Melanocyte of skin (primary cell): ENCODE data around the gene AGXT. TPM values are rescaled to one million over a fixed set of nuclear protein-coding genes. Genes with fewer than 3 reads are reported as not detected.

Experiments used
- total RNA-seq, 2 donors: library from RNA; depleted of rRNA; stranded (reverse); fragments of >200 nt; gene quantifications; 2 replicates each; pipeline ENCODE4 v1.2.3, GENCODE V29; 2012

The AGXT gene
- total RNA-seq, result not detected

DNA sequence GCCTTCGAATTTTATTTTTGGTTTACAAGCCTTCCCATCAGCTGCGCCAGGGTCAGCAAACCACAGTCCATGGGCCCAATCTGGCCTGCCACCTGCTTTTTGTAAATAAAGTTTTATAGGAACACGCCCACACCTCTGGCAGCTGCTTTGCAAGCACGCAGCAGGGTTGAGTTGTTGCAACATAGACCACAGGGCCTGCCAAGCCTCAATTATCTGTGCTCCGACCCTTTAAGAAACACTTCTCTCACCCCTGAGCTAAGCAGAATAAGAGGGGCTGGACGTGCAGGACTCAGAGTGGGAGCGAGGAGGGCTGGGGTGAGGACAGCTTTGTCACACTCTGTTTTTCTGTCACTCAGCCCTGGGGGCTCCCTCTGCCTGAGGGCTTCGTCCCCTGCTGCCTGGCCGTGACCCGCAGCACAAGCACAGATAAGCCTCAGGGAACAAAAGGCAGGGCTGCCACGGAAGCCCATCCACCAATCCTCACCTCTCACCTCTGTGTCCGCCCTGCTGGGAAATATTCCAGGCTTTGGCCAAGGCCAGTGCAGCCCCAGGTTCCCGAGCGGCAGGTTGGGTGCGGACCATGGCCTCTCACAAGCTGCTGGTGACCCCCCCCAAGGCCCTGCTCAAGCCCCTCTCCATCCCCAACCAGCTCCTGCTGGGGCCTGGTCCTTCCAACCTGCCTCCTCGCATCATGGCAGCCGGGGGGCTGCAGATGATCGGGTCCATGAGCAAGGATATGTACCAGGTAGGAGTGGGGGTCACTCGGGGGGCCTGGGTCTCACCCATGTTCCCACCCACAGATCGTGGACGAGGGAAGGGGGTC lies at the start of gene AGXT:
TSS of gene AGXT (plus strand) at position 539 of the 823 bp plus-strand sequence. CDS start at position 581, 42 bp downstream.

DNA sequence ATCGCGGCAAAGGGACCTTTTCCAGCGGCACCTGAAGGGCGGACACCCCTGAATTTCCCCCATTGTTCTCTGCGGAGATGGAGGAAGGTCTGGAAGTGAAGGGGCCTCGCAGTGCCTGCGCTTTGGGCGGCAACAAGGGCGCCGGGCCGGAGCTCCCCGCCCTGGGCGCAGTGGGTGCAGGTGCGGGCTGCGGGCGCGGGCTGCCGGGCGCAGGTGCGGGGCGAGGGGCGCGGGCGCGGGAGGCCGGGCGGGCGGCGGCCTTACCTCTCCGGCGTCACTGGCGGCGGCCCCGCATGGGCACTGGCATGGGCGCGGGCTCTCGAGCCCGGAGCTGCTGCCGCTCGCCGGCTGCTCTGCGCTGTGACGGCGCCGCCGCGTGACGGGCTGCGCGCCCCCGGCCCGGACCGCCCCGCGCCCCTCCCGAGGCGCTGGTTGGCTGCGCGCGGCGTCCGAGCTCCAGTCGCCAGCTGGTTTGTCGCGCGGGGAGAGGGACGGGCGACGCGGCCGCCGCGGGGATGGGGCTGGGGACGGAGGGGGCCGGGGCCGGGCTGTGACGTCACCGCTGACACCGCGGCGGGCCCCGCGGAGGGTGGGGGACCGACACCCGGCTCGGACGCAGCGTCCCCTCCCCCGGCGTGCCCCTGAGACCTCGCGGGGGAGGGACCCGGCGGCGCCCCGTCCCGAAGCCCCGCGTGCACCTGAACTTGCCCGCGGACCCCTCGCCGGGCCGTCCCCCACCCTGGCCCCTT lies 48.6 kb upstream of the AGXT start, which contains the start of gene KIF1A:
TSS of gene KIF1A (minus strand) at position 362 of the 749 bp plus-strand sequence. CDS start 22,467 bp downstream, outside the sequence.

DNA sequence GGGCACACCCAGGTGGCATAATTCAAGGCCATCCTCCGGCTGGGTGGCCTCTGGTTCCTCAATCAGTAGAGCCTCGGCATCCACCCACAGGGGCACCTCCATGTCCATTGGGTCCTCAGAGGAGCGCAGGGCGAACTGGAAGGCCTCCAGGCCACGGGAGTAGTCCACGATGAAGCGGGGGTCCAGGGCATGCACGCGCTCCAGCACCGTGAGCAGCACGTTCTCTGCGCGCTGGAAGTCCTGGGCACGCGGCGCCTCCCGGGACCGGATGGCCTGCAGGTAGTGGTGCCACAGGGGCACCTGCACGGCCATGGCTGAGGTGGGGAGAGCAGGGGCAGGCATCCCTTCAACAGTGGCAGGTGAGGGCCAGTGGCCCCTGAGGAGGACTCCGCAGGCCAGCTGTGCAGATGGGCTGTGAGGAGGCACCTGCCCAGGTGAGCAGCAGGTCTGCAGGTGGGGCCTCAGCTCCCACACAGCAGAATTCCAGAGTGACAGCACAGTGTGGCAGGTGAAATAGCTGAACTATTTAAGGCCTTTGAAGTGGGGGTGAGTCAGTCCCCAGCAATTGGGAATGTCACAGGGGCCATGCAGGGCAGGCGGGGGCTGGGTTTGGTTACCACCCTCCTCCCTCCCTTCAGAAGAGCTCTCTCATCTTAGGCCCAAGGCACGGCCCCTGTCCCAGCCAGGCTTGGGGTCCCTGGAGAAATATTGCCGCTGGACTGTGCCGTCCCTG lies 27.2 kb downstream of the AGXT start, which contains the start of gene MAB21L4:
TSS of gene MAB21L4 (minus strand) at position 501 of the 733 bp plus-strand sequence. CDS start at position 342, 159 bp downstream.

DNA sequence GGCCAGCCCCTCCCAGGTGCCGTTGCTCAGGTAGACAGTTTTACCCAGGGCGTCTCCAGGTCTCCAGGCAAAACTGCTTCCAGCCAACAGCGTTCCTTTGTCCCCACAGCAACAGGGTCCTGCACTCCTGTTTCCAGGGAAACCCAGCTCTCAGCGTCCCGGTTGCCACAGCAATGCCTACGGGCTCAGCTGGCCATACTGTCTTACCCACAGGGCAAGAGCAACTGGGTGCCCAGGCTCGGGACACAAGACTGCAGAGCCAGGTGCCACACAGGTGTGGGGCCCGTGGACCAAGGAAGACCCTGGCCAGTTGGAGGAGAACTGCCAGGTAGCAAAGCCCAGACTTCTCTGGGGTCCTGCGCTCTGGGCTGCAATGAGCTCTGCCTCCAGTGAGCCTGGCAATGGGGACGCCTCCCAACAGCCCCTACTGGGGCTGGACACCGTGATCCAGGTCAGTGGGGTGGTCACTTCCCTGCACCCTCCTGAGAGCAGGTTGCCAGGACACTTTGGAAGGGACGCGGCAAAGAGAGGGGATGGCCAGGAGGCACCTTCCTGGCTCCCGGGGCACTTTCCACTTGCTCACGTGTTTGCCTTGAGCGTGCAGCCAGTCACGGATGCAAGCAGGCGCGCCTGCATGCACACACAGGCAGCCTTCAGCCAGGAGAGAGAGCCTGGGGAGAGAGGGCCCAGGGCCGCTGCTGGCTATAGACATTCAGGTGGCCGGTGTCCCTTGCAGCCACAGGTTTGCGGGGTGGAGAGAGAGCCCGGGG lies 37.7 kb downstream of the AGXT start, which contains the start of gene CROCC2:
TSS of gene CROCC2 (plus strand) at position 196 of the 770 bp plus-strand sequence. CDS start at position 374, 178 bp downstream.

Other genes with a start within 250 kb of the AGXT start
- under 1 TPM; under 0.01 to 0.34 TPM for gene GPR35, start 243.3 kb upstream of the AGXT start, total RNA-seq
- not detected for gene AQP12B, start 185.9 kb upstream of the AGXT start, total RNA-seq
- not detected for gene AQP12A, start 177.0 kb upstream of the AGXT start, total RNA-seq
- 1 to 10 TPM in 1 of 2 donors, under 1 TPM in 1; 0.33 to 1.0 TPM for gene KIF1A, start 48.6 kb upstream of the AGXT start, total RNA-seq
- gene MAB21L4, start 27.3 kb downstream of the AGXT start, total RNA-seq, result not detected
- under 1 TPM; under 0.01 TPM for gene CROCC2, start 37.5 kb downstream of the AGXT start, total RNA-seq
- gene SNED1, start 129.8 kb downstream of the AGXT start, total RNA-seq, result 1 to 10 TPM; 4.8 to 6.7 TPM
- gene MTERF4, start 233.5 kb downstream of the AGXT start, total RNA-seq, result 10 to 100 TPM; 19.3 to 22.0 TPM